Hematopoietic multipotent progenitor cell (in vitro differentiated cells): Measurements from ENCODE around the gene LINS1. TPM values are rescaled to one million over a fixed set of nuclear protein-coding genes. Genes with fewer than 3 reads are reported as not detected.
"Not testable (repeated sequence)": the region's sequence is repeated elsewhere in the genome, so short reads cannot be mapped to it uniquely, and the experiment has no call there.

Experiments
- DNase-seq, 3 donors: peaks; one replicate each; pipeline ENCODE4 v3.0.0-alpha.2; 2011 to 2015; ENCODE audit warnings: low read depth in 2 of 3, low spot score in 2 of 3
- total RNA-seq: library from RNA; depleted of rRNA; stranded (reverse); fragments of >200 nt; gene quantifications from one replicate; pipeline ENCODE4 v1.2.3, GENCODE V29; 2012

Gene LINS1
- total RNA-seq, 1 donor, result 16.2 TPM

DNA sequence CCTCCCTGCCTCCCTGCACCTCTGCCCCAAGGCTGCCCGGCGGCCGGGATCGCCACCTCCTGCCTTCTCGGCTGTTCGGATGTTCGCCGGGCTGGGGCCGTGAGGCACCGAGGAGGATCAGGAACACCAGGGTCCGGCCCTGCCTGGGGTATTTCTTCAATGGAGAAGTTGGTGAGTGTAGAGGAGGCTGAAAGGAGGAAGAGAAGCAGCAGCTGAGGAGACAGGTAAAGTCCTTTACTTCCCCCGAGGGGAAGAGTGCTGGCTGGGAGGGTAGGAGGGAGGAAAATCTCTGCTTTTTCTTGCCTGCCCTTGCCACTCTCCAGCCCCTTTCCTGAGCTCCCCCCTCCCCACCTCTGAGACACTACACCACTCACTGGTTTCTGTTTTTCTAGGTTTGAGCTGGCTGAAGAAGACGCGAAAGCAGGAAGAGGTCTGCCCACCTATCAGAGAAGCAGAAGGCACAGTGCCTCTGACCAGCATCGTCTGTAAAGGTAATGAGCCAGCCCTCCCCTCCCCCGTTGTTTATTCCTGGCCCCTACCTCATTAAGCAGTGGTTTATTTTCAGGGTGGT is 924 bp upstream of the LINS1 start:
- peak in 2 of 3 donors; percentile 51 to 67 for DNase-seq

DNA sequence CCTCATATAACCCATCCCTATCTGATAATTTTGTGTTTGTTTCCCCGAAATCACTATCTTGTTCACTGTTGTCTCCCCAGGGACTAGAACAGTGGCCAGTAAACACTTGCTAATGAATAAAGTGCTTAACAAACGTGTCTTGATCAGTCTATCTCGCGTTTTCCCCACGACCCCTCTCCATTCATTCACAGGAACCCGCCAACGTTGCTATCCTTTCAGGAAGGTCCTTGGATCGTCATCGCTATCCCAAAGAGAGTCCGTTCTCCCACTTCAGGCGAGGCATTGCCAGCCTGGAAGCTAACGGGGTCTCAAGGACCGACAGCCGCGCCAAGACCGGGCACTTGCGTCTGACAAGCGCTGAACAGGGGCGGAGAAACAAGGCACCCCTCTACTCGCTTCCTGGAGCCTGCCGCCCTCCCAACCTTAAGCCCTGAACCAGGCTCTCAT is 344 bp downstream of the LINS1 start:
- no peak for DNase-seq

DNA sequence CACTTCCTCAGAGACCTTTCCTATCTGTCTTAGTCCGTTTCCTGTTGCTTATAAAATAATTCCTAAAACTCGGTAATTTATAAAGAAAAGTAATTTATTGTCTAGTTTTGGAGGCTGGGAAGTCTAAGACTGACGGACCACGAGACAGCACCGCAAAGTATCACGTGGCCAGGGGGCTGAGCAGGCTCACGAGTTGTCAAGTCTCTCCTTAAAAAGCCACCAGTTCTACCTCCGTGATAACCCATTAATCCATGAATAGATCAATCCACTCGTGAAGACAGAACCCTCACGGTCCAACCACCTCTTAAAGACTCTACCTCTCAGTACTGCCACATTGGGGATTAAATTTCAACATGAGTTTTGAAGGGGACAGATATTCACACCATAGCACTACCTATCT is 821 bp downstream of the LINS1 start:
- peak in 2 of 3 donors; percentile 39 to 48 for DNase-seq

DNA sequence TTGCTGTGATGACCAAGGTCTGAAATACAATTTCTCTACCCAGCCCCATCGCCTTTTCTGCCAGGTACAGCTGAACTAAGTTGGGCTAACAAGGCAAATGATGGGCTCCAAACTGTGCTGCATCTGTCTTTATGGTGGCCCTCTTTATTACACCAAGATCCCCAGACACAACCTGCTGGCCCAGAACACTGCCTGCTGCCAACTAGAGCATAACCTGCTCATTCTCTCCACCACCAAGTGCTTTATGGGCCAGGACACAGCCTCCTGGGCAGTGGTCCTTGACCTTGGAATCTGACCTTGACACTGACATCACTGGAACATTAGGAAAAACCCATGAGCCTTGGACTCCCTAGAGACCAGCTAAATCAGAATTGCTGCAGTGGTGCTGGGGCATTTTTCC is 3.3 kb downstream of the LINS1 start:
- no peak for DNase-seq

DNA sequence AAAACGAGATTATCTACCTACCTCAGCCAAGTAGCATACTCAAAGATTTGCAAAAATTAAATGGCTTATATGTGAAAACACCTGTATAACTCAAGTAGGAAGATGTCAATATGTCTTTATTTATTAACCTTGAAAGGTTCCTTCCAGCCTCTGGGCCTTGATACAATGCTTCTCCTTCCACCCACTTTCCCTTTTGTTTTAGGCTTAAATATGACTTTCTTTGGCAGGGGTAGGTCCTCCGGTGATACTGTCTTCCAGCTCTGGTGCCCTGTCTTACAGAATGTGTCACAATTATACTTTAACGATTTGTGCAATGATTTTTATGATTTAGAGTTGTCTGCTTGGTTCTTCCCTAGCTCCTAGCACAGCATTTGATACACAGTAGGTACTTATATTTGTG is 4.1 kb downstream of the LINS1 start:
- no peak for DNase-seq

DNA sequence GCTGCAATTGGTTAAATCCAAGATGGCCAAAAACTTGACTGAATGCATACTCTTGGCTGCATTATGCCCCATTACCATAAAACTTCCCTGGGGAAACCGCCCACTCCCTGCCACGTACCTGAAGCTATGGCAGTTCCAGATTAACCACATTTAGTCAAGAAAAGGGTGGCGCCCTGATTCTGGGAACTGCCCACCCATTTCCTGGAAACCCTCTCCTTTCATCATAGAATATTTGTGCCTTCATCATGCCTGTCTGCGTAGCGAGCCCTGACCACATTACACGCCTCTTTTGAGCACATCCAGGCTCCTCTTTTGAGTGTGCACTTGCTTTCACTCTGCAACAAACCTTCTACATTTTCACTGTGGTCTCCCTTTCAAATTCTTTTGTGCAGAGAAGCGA is 5.2 kb downstream of the LINS1 start:
- peak in 2 of 3 donors; percentile 22 to 80 for DNase-seq

DNA sequence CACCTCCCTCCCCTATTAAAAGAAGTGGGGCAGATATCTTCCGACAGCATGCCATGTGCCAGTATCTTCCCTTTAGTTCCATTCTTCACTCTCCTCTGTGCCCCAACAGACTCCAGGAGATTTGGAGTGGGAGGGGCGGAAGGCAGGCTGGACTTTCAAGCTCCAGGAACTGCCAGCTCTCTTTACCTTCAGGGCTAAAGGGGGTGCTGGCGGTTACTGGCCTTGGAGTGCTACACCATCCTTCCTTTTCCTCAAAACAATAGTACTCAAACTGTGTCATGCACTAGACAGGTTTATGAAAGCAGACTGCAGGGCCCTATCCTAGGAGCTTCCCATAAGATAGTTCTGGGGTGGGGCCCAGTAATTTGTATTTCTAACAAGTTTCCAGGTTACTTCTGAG is 6.0 kb downstream of the LINS1 start:
- DNase-seq, result no peak

DNA sequence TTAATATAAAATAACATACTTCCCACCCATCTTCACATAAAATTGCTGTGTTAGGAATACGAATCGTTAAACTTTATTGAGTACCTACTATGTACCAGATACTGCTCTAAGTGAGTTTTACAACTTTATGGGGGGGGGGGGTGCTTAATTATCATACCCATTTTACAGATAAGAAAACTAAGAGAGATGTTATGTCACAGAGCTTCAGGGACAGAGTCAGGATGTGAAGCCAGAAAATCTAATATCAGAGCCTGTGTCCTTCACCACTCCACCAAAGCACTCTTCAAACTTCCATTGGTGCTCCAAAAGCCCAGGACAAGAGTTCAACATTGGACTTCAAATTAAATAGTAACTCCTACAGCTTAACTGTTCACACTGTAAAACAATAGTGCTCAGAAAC is 8.6 kb downstream of the LINS1 start:
- DNase-seq, result no peak

DNA sequence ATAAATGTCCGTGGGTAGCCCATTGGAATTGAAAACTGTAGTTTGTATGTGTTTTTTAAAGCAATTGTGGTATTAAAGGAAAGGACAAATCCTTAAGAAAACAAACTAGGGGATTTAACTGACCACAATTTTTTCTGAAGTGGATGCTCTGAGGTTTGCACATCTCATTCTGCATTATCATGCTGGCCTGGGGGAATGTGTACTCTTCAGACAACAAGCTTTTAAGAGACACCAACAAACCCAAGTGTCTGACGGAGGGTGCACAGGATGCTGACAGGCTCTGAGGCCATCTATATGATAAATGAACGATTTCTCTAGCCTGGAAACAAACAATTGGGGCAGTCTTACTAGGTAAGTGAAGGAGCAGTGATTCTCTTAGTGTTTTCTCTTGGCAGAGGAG is 9.1 kb downstream of the LINS1 start:
- DNase-seq, result no peak

DNA sequence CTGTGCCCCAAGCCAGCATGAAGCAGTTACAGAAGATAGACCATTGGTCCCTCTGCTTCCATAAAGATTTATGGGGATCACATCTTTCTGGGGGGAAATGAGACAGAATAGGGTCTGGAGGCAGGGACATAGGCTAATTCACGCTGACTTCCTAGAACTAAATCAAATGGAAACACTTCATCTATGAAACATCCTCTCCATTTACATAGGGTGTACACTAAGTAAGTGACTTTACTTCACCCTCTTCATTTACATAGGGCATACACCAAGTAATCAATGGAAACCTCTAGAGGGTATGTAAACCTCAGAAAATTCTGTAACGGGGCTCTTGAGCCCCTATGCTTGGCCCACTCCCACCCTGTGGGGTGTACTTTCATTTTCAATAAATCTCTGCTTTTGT is 10.1 kb downstream of the LINS1 start:
- no peak for DNase-seq

DNA sequence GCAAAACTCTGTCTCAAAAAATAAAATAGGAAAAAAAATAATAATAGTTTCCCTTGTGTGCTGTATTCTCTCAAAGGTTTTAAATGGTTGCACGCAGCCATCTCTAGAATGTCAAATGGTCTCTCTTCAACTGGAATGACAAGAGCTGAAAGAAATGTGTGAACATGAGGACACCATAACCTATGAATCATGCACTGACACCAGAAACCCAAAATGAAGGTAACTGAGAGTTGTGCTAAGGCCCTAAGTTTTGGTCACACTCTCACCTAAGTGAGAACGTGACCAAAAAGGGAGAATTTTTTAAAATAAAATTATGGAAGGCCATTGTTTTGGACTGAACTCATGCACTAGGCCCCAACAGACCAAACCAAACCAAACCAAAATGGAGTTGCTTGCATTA is 10.8 kb downstream of the LINS1 start:
- DNase-seq, result not testable (repeated sequence)

DNA sequence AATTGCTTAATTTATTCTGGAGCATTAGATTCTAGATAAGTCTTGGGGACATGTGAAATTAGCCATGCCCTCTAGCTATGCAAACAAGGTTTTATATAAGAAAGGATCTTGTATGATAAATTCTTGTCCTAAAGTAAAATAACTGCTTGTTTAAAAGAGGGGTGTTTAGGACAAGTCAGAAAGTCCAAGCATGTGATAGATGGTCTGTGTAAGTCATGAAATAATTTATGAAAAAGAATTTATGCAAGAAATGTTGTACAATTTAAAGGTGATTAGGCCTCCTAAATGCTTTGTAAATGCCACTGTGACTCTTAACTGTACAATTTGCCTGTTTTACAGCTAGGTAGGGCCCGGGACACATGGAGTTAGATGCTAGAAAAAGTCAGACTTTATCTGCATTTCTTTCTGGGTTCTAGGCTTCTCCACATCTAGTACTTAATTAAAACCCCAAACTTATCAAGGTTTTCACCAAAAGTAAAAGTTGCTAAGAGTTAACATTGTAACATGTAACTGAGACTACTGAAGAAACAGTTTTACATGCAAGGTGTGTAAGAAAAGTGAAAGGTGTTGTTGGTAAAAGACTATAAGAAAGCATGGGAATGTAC is 13.2 kb downstream of the LINS1 start:
- DNase-seq, result peak in 1 of 3 donors; percentile 11

DNA sequence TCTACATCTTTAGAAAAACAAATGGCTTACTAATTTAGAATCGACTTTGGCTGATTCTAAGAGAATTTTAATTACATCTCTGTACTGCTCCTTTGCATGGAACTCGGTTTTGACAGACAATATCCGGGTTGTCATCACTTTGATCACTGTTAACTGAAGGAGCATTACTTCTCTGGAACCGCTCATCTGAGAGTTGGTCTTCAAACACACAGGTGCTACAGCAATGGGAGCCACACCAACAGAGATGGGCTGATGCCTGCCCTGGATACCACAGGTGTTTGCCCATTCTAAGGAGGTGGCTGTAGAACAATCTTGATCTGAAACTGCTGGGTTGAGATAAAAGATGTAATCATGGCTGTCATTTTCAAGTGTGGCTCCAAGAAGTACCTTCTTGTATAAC is 21.6 kb downstream of the LINS1 start:
- DNase-seq, result no peak

DNA sequence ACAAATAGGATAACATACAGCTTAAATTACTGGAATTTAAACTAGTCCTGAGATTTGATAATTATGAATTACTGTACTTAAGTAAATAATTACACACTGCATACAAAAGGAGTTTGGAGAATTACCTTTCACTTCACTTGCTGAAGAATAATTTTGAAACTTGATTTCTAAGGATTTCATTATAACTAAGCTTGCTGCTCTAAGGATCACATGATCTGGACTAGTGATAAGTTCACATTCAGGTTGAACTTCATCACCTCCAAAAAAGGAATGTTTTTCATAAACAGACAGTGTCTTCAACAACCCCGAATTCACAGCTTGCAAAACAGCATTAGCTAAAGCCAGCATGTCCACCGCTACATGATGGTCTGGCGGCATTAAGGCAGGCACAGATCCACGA is 28.5 kb downstream of the LINS1 start:
- DNase-seq, result no peak

DNA sequence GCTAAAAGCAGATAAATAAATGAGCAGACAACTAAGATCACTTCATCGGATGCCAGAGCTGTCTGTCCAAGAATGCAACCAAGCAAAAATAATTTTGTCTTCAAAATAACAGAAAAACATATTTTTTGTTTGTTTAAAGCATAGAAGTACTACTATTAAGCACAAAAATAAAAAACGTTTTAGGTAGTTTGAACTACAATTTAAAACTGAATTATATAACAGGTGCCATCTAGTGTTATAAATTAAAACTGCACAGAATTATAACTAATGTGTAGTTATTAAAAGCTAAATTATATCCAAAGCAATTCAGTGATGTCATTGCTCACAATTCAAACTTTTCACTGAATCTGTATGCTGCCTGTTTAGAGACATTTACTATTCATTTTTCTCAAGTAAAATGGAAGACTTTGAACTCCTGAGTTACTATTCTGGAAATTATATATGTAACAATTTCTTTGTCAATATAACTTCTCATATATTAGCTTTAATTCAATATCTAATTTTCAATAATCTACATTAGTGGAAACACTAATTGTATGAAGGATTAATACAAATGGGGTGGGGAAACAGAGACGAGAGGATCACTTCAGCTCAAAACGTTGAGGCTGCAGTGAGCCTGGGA is 29.5 kb downstream of the LINS1 start:
- DNase-seq, result peak in 2 of 3 donors; percentile 10 to 55

DNA sequence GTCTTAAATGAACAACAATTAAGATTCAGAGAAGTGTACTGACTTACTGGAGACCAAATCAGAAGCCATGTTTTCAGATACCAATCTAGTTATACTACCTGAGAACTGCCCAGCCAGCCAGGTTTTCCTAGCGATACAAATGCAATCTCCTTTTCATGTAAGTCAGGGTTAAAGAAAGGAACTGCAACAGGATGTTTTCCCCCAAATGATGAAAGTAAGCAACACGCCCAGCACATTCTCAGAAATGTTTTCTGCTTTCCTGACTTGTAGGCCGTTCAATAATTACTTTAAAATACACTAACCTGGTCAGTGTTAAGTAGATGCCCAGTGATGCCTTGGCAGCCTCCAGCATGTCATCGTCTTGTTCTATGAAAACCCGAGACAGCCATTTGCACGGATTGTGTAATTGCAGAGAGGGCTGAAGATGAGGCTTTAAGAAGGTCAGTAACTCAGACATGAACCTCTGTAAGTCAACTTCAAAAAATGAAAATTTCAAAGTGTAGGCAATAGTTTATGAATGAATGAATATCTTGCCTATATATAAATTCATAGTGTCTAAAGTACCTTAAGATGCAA is 30.3 kb downstream of the LINS1 start:
- DNase-seq, result no peak

DNA sequence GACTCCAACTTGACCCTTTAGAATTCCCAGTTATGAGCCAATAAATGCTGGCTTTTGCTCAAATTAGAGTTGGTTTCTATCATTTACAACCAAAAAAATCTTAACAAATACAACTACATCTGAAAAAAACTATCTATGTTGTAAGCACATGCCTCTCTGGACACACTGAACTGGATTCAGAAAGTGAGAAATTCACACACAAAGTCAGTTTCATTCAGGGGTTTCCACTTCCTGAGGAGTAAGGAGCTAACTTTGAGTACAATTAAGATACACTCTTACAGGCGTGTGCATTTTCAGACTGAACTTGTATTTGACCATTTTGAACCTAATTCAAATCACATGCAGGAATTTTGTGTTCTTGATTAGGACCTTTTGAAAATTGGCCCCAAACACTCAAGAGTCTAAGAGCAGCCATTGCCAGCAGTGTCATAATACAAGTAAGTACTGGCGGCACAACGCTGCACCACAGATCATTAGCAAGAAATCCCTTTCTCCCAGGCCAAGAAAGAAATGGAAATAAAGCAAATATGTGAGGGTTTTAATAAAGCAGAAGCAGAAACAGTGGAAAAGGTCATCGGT is 31.2 kb downstream of the LINS1 start:
- no peak for DNase-seq

DNA sequence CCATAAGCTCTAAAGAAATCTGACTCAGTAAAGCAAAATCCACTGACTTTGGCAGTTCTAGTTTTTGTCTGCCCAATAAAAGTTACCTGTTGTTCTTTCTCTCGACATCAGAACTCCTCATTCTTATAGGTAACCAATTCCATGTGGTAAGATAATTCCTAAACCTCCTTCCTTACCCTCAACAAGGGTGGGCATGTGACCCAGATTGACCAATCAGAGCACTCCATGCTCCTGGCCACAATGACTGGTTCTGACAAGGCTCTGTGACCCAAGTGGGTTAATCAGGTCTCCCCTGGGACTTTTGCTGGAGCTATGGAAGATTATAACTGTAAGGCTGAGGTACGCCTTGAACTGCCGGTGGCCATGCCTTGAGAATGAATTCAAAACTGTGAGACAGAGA is 31.7 kb downstream of the LINS1 start:
- no peak for DNase-seq

DNA sequence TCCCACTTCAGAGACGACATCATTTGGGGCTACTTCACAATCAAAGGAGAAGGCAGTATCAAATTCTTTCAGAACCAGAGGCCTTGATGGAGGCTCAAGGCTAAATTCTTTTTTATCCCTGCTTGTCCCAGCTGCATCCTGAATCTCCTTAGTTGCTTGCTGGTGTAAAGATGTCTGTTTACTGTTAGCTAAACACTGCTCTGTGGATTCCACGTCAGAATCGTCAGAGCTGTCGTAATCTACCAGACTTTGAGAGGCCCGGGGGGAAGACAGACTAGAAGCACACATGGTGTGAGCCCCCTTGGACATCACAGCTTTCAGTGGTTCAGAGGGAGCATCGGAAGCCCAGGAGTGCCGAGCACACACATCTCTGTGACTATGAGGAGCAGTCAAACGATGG is 32.6 kb downstream of the LINS1 start:
- no peak for DNase-seq

DNA sequence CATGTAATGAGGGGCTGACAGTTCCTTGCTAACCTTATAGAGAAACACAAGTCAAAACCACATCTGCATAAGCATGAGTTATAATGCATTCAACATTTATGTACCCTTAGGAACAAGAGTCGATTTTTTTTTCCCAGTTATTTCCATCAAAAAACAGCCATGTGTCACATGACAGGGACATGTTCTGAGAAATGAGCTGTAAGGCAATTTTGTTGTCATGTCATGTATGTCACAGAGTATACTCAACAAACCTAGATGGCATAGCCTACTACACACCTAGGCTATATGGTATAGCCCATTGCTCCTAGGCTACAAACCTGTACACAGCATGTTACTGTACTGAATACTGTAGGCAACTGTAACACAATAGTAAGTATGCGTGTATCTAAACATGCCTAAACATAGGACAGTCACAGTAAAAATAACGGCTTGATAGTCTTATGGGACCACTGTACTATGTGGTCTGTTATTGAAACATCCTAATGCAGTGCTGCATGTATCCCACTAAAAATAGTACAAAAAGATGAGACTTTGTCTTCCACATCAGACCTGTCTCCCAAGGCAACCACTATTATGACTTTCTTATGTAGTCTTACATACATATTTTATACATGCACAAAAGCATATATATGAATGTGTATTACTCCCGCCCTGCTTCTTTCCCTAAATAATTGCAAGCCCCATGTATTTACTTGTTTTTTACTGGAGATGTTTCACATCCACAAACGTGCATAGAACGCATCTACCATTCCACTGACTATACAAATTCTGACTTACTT is 34.9 kb downstream of the LINS1 start:
- no peak for DNase-seq

DNA sequence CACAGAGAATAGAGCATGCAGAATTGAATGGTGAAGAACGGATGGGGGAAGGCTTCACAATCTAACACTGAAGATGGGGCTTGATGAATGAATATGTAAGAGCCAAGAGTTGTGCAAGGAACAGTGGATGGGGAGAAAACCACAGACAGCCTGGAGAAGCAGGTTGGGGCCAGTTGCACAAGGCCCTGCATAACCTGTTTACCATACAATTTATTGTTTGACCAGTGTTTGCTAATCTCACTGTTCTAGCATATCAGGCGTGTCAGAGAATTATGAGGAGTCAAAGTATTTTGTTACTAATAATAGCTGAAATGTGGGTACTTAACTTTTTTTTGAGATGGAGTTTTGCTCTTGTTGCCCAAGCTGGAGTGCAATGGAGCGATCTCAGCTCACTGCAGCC is 36.4 kb downstream of the LINS1 start:
- no peak for DNase-seq
